ENCODE measurements around the gene CTNNBL1.
"Not testable (repeated sequence)": the region's sequence is repeated elsewhere in the genome, so short reads cannot be mapped to it uniquely, and the experiment has no call there.

The CTNNBL1 gene

GRCh38 chr20:37680420-37680819, 13.4 kb upstream of the CTNNBL1 start:
- DNase-seq = no peak

GRCh38 chr20:37681384-37682112, 12.3 kb upstream of the CTNNBL1 start:
- no peak for DNase-seq

DNA sequence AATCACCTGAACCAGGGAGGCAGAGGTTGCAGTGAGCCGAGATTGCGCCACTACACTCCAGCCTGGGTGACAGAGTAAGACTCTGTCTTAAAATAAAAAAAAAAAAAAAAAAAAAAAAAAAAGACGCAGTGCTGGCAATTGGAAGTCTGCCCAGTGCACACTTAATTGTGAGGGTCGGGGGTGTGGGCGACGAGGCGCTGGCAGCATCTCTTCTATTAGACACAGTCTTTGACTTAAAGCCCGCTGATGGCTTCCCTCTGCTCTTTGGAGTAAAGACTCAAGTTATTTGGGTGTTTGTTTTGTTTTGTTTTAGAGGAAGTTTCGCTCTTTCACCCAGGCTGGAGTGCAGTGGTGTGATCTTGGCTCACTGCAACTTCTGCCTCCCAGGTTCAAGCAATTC, 10.7 kb upstream of the CTNNBL1 start:
- DNase-seq = not testable (repeated sequence)

GRCh38 chr20:37686762-37687477, 6.9 kb upstream of the CTNNBL1 start:
- no peak for DNase-seq

DNA sequence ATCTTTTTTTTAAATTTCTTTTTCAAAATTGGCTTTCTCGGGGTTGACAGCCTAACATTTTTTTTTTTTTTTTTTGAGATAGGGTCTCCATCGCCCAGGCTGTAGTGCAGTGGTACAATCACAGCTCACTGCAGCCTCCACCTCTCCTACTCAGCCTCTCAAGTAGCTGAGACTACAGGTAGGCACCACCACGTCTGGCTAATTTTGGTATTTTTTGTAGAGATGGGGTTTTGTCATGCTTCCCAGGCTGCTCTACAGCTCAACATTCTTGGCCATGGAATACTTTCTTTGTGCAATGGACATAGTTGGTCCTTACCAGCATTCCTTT, 6.4 kb upstream of the CTNNBL1 start:
- DNase-seq = no peak

- DNase-seq = no peak
Measured at GRCh38 chr20:37688093-37688492, 5.7 kb upstream of the CTNNBL1 start.

DNA sequence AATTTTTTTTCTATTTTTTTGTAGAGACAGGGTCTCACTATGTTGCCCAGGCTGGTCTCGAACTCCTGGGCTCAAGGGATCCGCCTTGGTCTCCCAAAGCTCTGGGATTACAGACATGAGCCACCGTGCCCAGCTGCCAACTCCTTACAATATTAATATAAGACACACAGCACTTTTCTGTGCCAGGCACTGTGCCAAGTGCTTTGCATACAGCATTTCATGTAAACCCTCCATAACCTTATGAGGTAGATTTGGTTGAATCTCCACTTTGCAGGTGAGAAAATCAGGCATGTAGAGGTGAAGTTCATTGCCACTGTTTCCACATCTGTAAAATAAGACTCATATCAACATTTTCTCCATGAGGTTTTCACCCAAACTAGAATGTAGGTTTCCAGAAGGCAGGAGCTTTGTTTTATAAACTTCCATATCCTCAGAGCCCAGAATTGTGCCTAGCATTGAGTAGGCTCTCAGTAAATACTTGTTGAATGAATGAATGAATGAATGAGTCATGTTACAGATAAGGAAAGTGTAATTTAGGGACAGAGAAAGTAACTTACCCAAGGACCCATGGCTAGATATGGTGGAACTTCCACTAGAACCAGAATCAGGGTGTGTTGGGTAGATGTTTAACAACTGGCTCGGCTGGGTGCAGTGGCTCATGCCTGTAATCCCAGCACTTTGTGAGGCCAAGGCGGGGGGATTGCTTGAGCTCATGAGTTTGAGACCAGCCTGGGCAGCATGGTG, 3.0 kb upstream of the CTNNBL1 start:
- peak; percentile 28 for DNase-seq

DNA sequence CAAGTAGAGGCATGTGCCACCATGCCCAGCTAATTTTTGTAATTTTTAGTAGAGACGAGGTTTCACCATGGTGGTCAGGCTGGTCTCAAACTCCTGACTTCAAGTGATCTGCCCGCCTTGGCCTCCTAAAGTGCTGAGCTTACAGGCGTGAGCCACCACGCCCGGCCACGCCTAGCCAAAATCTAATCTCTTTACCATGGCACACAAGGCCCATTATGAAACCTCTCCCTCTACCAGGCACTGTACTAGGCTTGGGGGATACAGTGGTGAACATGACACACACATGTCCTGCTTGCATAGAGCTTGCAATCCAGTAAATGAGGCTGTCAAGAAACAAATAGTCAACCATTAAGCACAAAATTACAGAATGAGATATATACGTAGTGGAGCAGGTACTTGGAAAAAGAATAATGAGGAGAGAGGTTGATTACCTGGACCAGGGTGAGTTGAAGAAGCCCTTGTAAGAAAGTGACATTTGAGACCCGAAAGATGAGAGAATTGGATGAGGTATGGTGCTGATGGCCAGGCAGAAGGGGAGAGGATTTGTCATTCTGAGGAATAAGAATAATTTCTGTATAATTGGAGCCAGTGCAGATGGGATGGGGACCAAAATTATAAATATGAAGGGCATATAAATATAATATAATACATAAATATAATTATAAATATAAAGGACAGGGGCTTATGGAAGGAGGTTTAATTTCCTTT, 1.2 kb upstream of the CTNNBL1 start:
- DNase-seq = peak; percentile 50

DNA sequence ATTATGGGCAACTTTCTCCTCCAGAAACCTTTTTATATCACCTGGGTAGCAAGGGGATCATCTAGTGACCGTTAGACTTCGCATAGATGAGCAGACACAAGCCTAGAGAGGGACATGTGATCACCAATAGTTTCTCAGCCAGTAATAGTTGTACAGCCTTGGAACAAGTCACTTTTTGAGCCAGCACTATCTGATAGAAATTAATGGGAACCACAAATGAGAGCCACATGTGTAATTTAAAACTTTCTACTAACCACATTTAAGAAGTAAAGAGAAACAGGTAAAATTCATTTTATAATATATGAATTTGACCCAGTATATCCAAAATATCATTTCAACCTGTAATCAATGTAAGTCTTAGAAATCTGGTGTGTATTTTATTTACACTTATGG, 592 bp upstream of the CTNNBL1 start:
- no peak for DNase-seq

GRCh38 chr20:37695684-37696342, 2.0 kb downstream of the CTNNBL1 start:
- DNase-seq = no peak

DNA sequence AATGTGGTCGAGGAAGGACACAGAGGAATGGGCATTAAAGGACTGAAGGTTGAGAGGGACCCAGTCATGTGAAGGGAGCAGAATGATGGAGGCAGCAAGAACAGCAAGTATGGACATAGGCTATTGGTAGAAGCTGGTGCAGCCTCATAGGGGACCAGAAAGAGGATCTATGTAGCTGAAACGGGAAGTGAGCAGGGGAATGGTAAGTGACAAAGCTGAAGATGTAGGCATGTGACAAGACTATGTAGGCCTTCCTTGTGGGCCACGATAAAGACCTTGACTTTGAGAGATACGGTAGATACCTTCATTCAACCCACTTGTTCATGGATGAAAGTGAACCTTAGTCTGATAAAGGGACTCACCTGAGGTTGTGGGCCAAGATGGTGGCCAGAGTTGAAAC, 3.5 kb downstream of the CTNNBL1 start:
- peak; percentile 60 for DNase-seq

- DNase-seq = peak; percentile 72
Measured at GRCh38 chr20:37699202-37699601, 5.4 kb downstream of the CTNNBL1 start.

- DNase-seq = no peak
Measured at GRCh38 chr20:37700301-37700700, 6.5 kb downstream of the CTNNBL1 start.

DNA sequence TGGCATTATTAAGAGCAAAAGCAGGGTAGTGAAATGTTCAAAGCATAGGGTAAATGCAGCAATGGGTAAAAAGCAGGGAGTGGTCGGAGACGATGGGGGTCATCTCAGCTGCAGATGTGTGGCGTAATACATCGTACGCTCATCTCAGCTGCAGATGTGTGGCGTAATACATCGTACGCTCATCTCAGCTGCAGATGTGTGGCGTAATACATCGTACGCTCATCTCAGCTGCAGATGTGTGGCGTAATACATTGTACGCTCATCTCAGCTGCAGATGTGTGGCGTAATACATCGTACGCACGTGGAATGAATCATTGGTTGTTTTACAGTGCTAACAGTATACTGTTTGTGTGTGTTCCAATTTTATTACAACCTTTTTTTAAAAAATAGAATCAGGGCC, 7.8 kb downstream of the CTNNBL1 start:
- DNase-seq = peak; percentile 54

GRCh38 chr20:37702403-37703034, 8.7 kb downstream of the CTNNBL1 start:
- DNase-seq = peak; percentile 59

DNA sequence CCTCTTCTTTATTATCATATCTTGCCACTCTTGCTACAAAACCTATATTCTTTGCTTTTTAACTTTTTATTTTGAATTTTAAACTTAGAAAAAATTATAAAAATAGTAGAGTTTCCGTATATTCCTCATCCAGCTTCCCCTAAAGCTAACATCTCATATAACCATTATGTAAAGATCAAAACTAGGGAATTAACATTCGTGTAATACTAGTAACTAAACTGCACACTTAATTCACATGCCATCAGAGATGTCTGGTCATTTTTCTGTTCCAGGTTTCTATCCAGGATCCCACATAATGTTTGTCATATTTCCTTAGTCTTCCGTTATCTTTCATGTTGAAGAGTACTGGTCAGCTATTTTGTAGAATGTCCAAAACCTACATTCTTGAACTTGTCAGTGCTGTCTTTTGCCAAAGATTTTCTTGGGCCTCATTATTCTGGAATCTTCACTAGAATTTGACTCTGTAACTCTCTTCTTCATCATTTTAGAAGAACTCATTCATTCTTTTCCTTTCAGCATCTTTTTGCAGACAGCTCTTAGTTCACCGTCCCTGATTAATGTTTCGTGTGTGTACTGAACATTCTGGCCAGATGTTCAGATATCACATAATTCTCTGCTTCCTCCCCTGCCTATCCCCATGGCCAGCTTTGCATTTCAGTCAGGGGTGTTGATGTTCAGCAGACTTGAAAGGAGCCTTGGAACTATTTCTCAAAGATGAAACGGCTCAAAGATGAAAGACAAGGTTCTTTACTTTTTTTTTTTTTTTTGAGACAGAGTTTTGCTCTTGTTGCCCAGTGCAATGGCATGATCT, 9.4 kb downstream of the CTNNBL1 start:
- DNase-seq = no peak

DNA sequence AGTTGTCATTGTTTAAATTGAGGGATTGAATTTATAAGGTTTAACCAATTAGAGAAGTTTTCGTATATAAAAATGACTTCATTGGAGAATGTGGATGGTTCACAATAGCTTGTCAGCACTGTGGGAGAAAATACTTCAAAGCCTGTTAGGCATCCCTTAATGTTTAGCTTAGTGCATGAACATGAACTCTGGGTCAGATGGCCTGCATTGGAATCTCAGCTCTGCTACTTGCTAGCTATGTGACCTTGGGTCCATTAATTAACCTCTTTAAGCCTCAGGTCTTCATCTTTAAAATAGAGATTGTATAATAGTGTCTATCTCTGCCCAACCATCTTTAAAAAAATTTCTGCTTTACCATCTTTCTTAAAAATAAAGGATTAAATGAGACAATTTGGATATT, 11.1 kb downstream of the CTNNBL1 start:
- DNase-seq = no peak

GRCh38 chr20:37706298-37706697, 12.5 kb downstream of the CTNNBL1 start:
- no peak for DNase-seq

DNA sequence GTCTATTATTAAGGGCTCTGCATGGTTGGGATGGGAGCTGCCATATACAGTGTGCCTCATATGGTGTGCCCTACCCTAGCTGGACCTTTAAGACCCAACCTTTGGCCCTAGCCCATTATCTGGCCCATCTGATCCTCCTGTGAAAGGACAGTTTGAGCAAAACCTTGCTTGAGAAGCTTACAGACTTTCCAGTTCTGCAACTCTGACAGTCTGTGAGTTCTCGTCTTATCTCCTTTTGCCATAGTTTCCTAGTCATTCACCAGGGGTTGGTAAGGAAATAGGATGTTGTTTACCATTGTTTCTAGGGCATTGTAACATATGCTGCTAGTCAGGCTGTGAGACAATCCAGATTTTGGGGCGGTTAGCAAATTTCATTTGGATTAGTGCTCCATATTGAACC, 17.2 kb downstream of the CTNNBL1 start:
- DNase-seq = peak; percentile 92

DNA sequence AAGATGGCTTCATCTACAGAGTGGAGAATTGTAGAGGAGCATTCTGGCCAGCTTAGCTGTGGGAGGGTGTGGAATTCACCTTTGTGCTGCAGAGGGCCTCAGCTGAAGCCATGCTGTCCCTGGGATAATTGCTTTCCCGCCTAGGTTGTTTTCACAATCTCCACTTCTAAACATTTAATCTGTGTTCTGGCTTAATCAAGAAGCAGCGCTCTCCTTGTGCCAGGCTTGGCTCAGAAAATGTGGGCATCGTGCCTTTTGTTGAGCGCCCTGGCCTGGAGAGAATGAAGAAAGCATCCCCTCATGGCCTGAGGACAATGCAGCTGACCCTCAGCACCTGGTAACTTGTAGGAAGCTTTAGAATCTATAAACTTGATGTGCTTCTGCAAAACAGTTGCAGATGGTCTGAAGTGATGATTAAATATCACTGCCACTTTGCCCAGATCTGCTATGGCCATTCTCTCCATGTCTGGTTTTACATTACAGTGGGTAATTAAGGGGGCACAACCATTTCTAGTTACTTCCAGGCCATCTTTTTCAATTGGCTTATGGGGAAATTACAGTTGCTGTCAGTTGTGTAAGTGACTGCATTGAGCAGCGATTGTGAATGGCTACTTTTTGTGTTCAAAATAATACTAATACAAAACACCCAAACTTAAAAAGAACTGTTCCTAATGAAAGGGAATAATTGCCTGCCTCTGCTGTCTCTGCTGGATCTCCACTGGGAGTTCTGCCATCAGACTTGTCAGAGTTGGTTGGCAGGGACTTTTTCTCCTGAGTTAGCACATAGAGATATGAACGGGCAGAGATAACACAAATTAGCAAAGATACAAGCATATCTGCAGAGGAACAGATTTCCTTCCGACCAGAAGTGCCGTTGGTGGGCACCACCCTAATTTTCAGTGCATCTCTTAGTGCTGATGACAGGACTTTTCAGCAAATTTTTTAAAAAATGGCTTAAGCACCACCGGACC, 18.4 kb downstream of the CTNNBL1 start:
- DNase-seq = peak; percentile 88
